Mammary epithelial cell (primary cell): Measurements from ENCODE around the gene AAR2.

Experiments used
- EZH2 ChIP-seq: IDR thresholded peaks from 2 replicates; pipeline ENCODE4 v1.6.1; 2012; ENCODE audit warnings: low read length, inconsistent platforms, borderline replicate concordance
- TF ChIP-seq, protein P1 (sequence below), 2 donors: IDR thresholded peaks in 1 of 2; conservative IDR thresholded peaks in 1 of 2; 2 replicates each; pipeline ENCODE4 v1.5.1; 2011 to 2012; ENCODE audit warnings: inconsistent platforms in 2 of 2, low read length in 2 of 2, mild to moderate bottlenecking in 2 of 2, control low read depth in 1 of 2, low read depth in 1 of 2; ENCODE audit not compliant: insufficient read depth in 1 of 2; ENCODE audit errors: extremely low read depth in 1 of 2

GRCh38 chr20:36266189-36266588 is 29.9 kb downstream of the AAR2 start:
- TF ChIP-seq, protein P1, sequence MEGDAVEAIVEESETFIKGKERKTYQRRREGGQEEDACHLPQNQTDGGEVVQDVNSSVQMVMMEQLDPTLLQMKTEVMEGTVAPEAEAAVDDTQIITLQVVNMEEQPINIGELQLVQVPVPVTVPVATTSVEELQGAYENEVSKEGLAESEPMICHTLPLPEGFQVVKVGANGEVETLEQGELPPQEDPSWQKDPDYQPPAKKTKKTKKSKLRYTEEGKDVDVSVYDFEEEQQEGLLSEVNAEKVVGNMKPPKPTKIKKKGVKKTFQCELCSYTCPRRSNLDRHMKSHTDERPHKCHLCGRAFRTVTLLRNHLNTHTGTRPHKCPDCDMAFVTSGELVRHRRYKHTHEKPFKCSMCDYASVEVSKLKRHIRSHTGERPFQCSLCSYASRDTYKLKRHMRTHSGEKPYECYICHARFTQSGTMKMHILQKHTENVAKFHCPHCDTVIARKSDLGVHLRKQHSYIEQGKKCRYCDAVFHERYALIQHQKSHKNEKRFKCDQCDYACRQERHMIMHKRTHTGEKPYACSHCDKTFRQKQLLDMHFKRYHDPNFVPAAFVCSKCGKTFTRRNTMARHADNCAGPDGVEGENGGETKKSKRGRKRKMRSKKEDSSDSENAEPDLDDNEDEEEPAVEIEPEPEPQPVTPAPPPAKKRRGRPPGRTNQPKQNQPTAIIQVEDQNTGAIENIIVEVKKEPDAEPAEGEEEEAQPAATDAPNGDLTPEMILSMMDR (conservative IDR thresholded peaks at IDR 0.05 in 1 of 2, IDR thresholded peaks at IDR 0.05 in 1 of 2; ENCODE audit: extremely low read depth in 1 of 2, insufficient read depth in 1 of 2, low read depth in 1 of 2, low read length in 2 of 2): no peak
- TF ChIP-seq EZH2: no peak
